WTC11 (cell line): Measurements from ENCODE around the gene HTRA1. TPM values are rescaled to one million over a fixed set of nuclear protein-coding genes. Genes with fewer than 3 reads are reported as not detected.

Experiments
- ATAC-seq: fragments of 200-7000 bp; cut with Tn5 transposase; 2 replicates; pipeline ENCODE4 v1.10.0; 2021; ENCODE audit warnings: mild to moderate bottlenecking, moderate library complexity
- CTCF ChIA-PET: fragments of 300-600 bp; sonication (Branson Sonifier 250); formaldehyde crosslinking; loops from one replicate; lab custom pipeline; 2021; ENCODE audit warnings: antibody characterized with exemption; lab: Charles Lee
- POLR2A ChIA-PET: fragments of 350-600 bp; sonication (Branson Sonifier 250); formaldehyde crosslinking; loops from one replicate; lab custom pipeline; 2021; ENCODE audit warnings: antibody characterized with exemption; lab: Charles Lee
- DNase-seq: peaks from one replicate; pipeline ENCODE4 v3.0.0; 2021; ENCODE audit warnings: low spot score
- H3K27ac Mint-ChIP-seq: 2 replicates; pipeline ENCODE4 v1.8.0; 2021; ENCODE audit warnings: mixed read lengths
- H3K27me3 Mint-ChIP-seq: 2 replicates; pipeline ENCODE4 v1.8.0; 2021; ENCODE audit warnings: low read depth, mild to moderate bottlenecking, moderate library complexity, mixed read lengths
- H3K36me3 Mint-ChIP-seq: 2 replicates; pipeline ENCODE4 v1.8.0; 2021; ENCODE audit warnings: mixed read lengths
- H3K4me1 Mint-ChIP-seq: 2 replicates; pipeline ENCODE4 v1.8.0; 2022; ENCODE audit warnings: mixed read lengths
- H3K4me3 Mint-ChIP-seq: 2 replicates; pipeline ENCODE4 v1.8.0; 2021; ENCODE audit warnings: mild to moderate bottlenecking, moderate library complexity, mixed read lengths
- H3K9me3 Mint-ChIP-seq: 2 replicates; pipeline ENCODE4 v1.8.0; 2021; ENCODE audit warnings: mixed read lengths
- ATF3 ChIP-seq: sonication (generic); formaldehyde crosslinking; conservative IDR thresholded peaks from 2 replicates; pipeline ENCODE4 v1.8.1; 2022; ENCODE audit warnings: mild to moderate bottlenecking, missing genetic modification reagents
- CREB1 ChIP-seq: sonication (generic); formaldehyde crosslinking; IDR thresholded peaks from 2 replicates; pipeline ENCODE4 v1.8.0; 2023; ENCODE audit warnings: mild to moderate bottlenecking, missing genetic modification reagents
- CTCF ChIP-seq: fragments of 200-600 bp; IDR thresholded peaks from 2 replicates; pipeline ENCODE4 v1.8.0; 2022; ENCODE audit warnings: antibody characterized with exemption
- E2F5 ChIP-seq: sonication (generic); formaldehyde crosslinking; IDR thresholded peaks from 2 replicates; pipeline ENCODE4 v1.8.1; 2022; ENCODE audit warnings: mild to moderate bottlenecking, moderate library complexity, missing genetic modification reagents
- GABPB1 ChIP-seq: sonication (generic); formaldehyde crosslinking; IDR thresholded peaks from 2 replicates; pipeline ENCODE4 v1.8.1; 2023; ENCODE audit warnings: mild to moderate bottlenecking, missing genetic modification reagents
- IRF2 ChIP-seq: sonication (generic); formaldehyde crosslinking; IDR thresholded peaks from 2 replicates; pipeline ENCODE4 v1.8.0; 2022; ENCODE audit warnings: low read depth, missing genetic modification reagents, borderline replicate concordance
- KAT7 ChIP-seq: sonication (generic); formaldehyde crosslinking; IDR thresholded peaks from 2 replicates; pipeline ENCODE4 v1.8.1; 2023; ENCODE audit warnings: missing genetic modification reagents, mild to moderate bottlenecking, borderline replicate concordance
- MAX ChIP-seq: sonication (generic); formaldehyde crosslinking; IDR thresholded peaks from 2 replicates; pipeline ENCODE4 v1.8.0; 2022; ENCODE audit warnings: mild to moderate bottlenecking, missing genetic modification reagents
- MYBL2 ChIP-seq: sonication (generic); formaldehyde crosslinking; IDR thresholded peaks from 2 replicates; pipeline ENCODE4 v1.8.1; 2023; ENCODE audit warnings: mild to moderate bottlenecking, moderate library complexity, missing genetic modification reagents
- NFE2L1 ChIP-seq: sonication (generic); formaldehyde crosslinking; IDR thresholded peaks from 2 replicates; pipeline ENCODE4 v1.8.1; 2023; ENCODE audit warnings: missing genetic modification reagents
- NR3C1 ChIP-seq: sonication (generic); formaldehyde crosslinking; conservative IDR thresholded peaks from 2 replicates; pipeline ENCODE4 v1.8.1; 2023; ENCODE audit warnings: low read depth, mild to moderate bottlenecking, missing genetic modification reagents
- OVOL2 ChIP-seq: fragments of 250-450 bp; sonication (Bioruptor Pico); IDR thresholded peaks from 2 replicates; pipeline ENCODE4 v1.9.0; 2021; ENCODE audit warnings: mild to moderate bottlenecking, borderline replicate concordance
- PRDM15 ChIP-seq: sonication (generic); formaldehyde crosslinking; IDR thresholded peaks from 2 replicates; pipeline ENCODE4 v1.8.0; 2022; ENCODE audit warnings: missing genetic modification reagents
- RORB ChIP-seq: fragments of 250-450 bp; sonication (Bioruptor Pico); IDR thresholded peaks from 2 replicates; pipeline ENCODE4 v1.9.0; 2021; ENCODE audit warnings: mild to moderate bottlenecking
- SP1 ChIP-seq: sonication (generic); formaldehyde crosslinking; conservative IDR thresholded peaks from 2 replicates; pipeline ENCODE4 v1.8.1; 2022; ENCODE audit warnings: missing genetic modification reagents
- TEAD1 ChIP-seq: sonication (generic); formaldehyde crosslinking; IDR thresholded peaks from 2 replicates; pipeline ENCODE4 v1.8.0; 2022; ENCODE audit warnings: mild to moderate bottlenecking, missing genetic modification reagents
- TEAD4 ChIP-seq: sonication (generic); formaldehyde crosslinking; IDR thresholded peaks from 2 replicates; pipeline ENCODE4 v1.8.0; 2022; ENCODE audit warnings: mild to moderate bottlenecking, missing genetic modification reagents
- TP53 ChIP-seq: sonication (generic); formaldehyde crosslinking; IDR thresholded peaks from 2 replicates; pipeline ENCODE4 v1.8.1; 2023; ENCODE audit warnings: mild to moderate bottlenecking, missing genetic modification reagents
- ZBTB43 ChIP-seq: sonication (generic); formaldehyde crosslinking; IDR thresholded peaks from 2 replicates; pipeline ENCODE4 v1.8.1; 2023; ENCODE audit warnings: mild to moderate bottlenecking, missing genetic modification reagents
- ZNF512 ChIP-seq: sonication (generic); formaldehyde crosslinking; IDR thresholded peaks from 2 replicates; pipeline ENCODE4 v1.8.1; 2022; ENCODE audit warnings: missing genetic modification reagents, borderline replicate concordance
- total RNA-seq: library from RNA; stranded (reverse); gene quantifications from 3 replicates; pipeline ENCODE4 v1.2.3, GENCODE V29; 2021

Gene HTRA1
- total RNA-seq, 1 experiment from 2014 or later, result 18.3 TPM

GRCh38 chr10:122524811-122525210 is 63.5 kb downstream of the HTRA1 start:
- H3K4me1 Mint-ChIP-seq, result no peaks in the 10 kb centered on the region
- no peaks in the 10 kb centered on the region for H3K36me3 Mint-ChIP-seq
- TF ChIP-seq RORB (no peak), MAX (no peak), CREB1 (CRISPR knock-in tag) (no peak), TP53 (CRISPR knock-in tag) (no peak), IRF2 (CRISPR knock-in tag) (no peak), NR3C1 (CRISPR knock-in tag) (no peak), TEAD4 (CRISPR knock-in tag) (no peak), ATF3 (CRISPR knock-in tag) (no peak)
- H3K9me3 Mint-ChIP-seq, result peaks cover 16% of the 10 kb centered on the region
- DNase-seq (no peak), ATAC-seq (no peak)
- ChIA-PET CTCF (interaction anchor here (1.4 to 2.9 kb wide), 2 partner anchors 39 to 42 kb away, joined by 5 to 17 read pairs; no protein-coding TSS in a partner anchor), POLR2A (no interaction called here)
- no peak overlapping the region for H3K4me3 Mint-ChIP-seq
- H3K27ac Mint-ChIP-seq, result no peak overlapping the region
- no peaks in the 10 kb centered on the region; the same call in 1 of the 2 replicates for H3K27me3 Mint-ChIP-seq

GRCh38 chr10:122525788-122526187 is 64.4 kb downstream of the HTRA1 start:
- H3K36me3 Mint-ChIP-seq, result no peaks in the 10 kb centered on the region
- no peak for TF ChIP-seq PRDM15 (CRISPR knock-in tag)
- TF ChIP-seq ZNF512, result no peak
- 0 out of 2 replicates have a peak, but pooled peaks have one; percentile 27 for TF ChIP-seq CTCF
- TF ChIP-seq, all 79 proteins: peak for 1
- H3K27ac Mint-ChIP-seq, result no peak overlapping the region
- no peak overlapping the region for H3K4me3 Mint-ChIP-seq
- ATAC-seq (peak; percentile 36; the same call in 1 of the 2 replicates), DNase-seq (no peak)
- POLR2A ChIA-PET, result no interaction called here
- CTCF ChIA-PET, result interaction anchor here (0.6 to 2.9 kb wide), 6 partner anchors 12 to 41 kb away, joined by 3 to 17 read pairs (median 5); partner anchors contain the start of gene DMBT1
- H3K4me1 Mint-ChIP-seq, result no peaks in the 10 kb centered on the region
- no peaks in the 10 kb centered on the region; the same call in 1 of the 2 replicates for H3K27me3 Mint-ChIP-seq
- peaks cover 17% of the 10 kb centered on the region for H3K9me3 Mint-ChIP-seq

GRCh38 chr10:122526892-122527291 is 65.5 kb downstream of the HTRA1 start:
- DNase-seq (no peak), ATAC-seq (no peak)
- no peaks in the 10 kb centered on the region for H3K36me3 Mint-ChIP-seq
- H3K4me1 Mint-ChIP-seq, result no peaks in the 10 kb centered on the region
- H3K9me3 Mint-ChIP-seq, result peaks cover 24% of the 10 kb centered on the region
- H3K27me3 Mint-ChIP-seq, result no peaks in the 10 kb centered on the region; the same call in 1 of the 2 replicates
- no peak overlapping the region for H3K4me3 Mint-ChIP-seq
- H3K27ac Mint-ChIP-seq, result no peak overlapping the region
- CTCF ChIA-PET, result no interaction called here
- POLR2A ChIA-PET, result no interaction called here
- TF ChIP-seq TEAD1, result no peak
- TF ChIP-seq NFE2L1 (CRISPR knock-in tag), result no peak
- TF ChIP-seq MAX, result no peak
- TF ChIP-seq MYBL2 (CRISPR knock-in tag), result no peak
- TF ChIP-seq ATF3 (CRISPR knock-in tag), result no peak
- no peak for TF ChIP-seq E2F5 (CRISPR knock-in tag)
- TF ChIP-seq GABPB1, result no peak
- no peak for TF ChIP-seq ZNF512
- TF ChIP-seq ZBTB43 (CRISPR knock-in tag), result no peak
- no peak for TF ChIP-seq SP1
- no peak for TF ChIP-seq OVOL2 (CRISPR knock-in tag)
- TF ChIP-seq KAT7 (CRISPR knock-in tag), result no peak
